Endothelial cell of umbilical vein (primary cell): ENCODE results near the gene CEP70.

Source experiments
- CTCF ChIP-seq, 2 donors: IDR thresholded peaks; 1 replicate in 1 of 2; 2 replicates in 1 of 2; pipeline ENCODE4 v1.5.1; 2011; ENCODE audit warnings: low read length in 2 of 2, mild to moderate bottlenecking in 2 of 2, moderate library complexity in 2 of 2, control low read depth in 1 of 2, inconsistent platforms in 1 of 2, low read depth in 1 of 2; ENCODE audit not compliant: insufficient read depth in 1 of 2; ENCODE audit errors: extremely low read depth in 1 of 2
- EZH2 ChIP-seq: IDR thresholded peaks from 2 replicates; pipeline ENCODE4 v1.6.1; 2012; ENCODE audit warnings: borderline replicate concordance, low read depth, mild to moderate bottlenecking, moderate library complexity, low read length, inconsistent platforms; ENCODE audit not compliant: severe bottlenecking
- FOS ChIP-seq: IDR thresholded peaks from 2 replicates; pipeline ENCODE4 v1.6.1; 2011; ENCODE audit warnings: mild to moderate bottlenecking, low read length, moderate library complexity, borderline replicate concordance; ENCODE audit not compliant: insufficient read depth
- GATA2 ChIP-seq: IDR thresholded peaks from 2 replicates; pipeline ENCODE4 v1.7.0; 2011; ENCODE audit warnings: low read depth, mild to moderate bottlenecking, moderate library complexity, mixed read lengths, low read length; ENCODE audit not compliant: insufficient read length, insufficient read depth
- JUN ChIP-seq: IDR thresholded peaks from 2 replicates; pipeline ENCODE4 v1.6.1; 2011; ENCODE audit warnings: borderline replicate concordance, low read depth; ENCODE audit not compliant: insufficient read length, insufficient read depth
- MAX ChIP-seq: IDR thresholded peaks from 2 replicates; pipeline ENCODE4 v1.6.1; 2011; ENCODE audit not compliant: insufficient read depth, insufficient read length
- MYC ChIP-seq: IDR thresholded peaks from one replicate; pipeline ENCODE4 v1.6.1; 2011; ENCODE audit warnings: mild to moderate bottlenecking, low read depth, low read length
- POLR2A ChIP-seq: IDR thresholded peaks from 2 replicates; pipeline ENCODE4 v1.6.1; 2012; ENCODE audit warnings: low read depth, mild to moderate bottlenecking, control low read depth, low read length
- POLR2AphosphoS5 ChIP-seq: IDR thresholded peaks from 2 replicates; pipeline ENCODE4 v1.6.1; 2012; ENCODE audit warnings: low read depth, mild to moderate bottlenecking, control low read depth, low read length, moderate library complexity; ENCODE audit not compliant: insufficient read depth

- no peak for TF ChIP-seq CTCF (IDR thresholded peaks at IDR 0.05; ENCODE audit: extremely low read depth in 1 of 2, insufficient read depth in 1 of 2, low read depth in 1 of 2, low read length in 2 of 2)
- no peak for TF ChIP-seq POLR2AphosphoS5
- no peak for TF ChIP-seq EZH2
- TF ChIP-seq POLR2A: no peak
- no peak for TF ChIP-seq GATA2
- no peak for TF ChIP-seq FOS
- TF ChIP-seq MAX: no peak
- TF ChIP-seq MYC: no peak
- no peak for TF ChIP-seq JUN
These were observed 6.7 kb downstream of the CEP70 start for GRCh38 chr3:138587374-138587773.
